HG03520 (cell line): ENCODE results near the gene MPZL3.

ENCODE experiments used
- ATAC-seq: cut with Tn5 transposase; IDR thresholded peaks from one replicate; pipeline ENCODE4 v1.9.1; 2021; ENCODE audit warnings: mild to moderate bottlenecking, moderate library complexity; ENCODE audit not compliant: unreplicated experiment

Gene MPZL3

GRCh38 chr11:118214210-118214914, 37.8 kb downstream of the MPZL3 start:
- ATAC-seq = no peak

- ATAC-seq = no peak
Observed at GRCh38 chr11:118213781-118214180, 38.4 kb downstream of the MPZL3 start.

- ATAC-seq = no peak
Observed at GRCh38 chr11:118213201-118213600, 39.0 kb downstream of the MPZL3 start.

GRCh38 chr11:118212781-118213191, 39.4 kb downstream of the MPZL3 start:
- no peak for ATAC-seq

- no peak for ATAC-seq
Observed at GRCh38 chr11:118212131-118212725, 39.9 kb downstream of the MPZL3 start.

GRCh38 chr11:118211006-118211405, 41.2 kb downstream of the MPZL3 start:
- no peak for ATAC-seq

GRCh38 chr11:118210323-118210722, 41.8 kb downstream of the MPZL3 start:
- no peak for ATAC-seq

- ATAC-seq = no peak
Observed at GRCh38 chr11:118209033-118209432, 43.1 kb downstream of the MPZL3 start.

- no peak for ATAC-seq
Observed at GRCh38 chr11:118207079-118207478, 45.1 kb downstream of the MPZL3 start.

- no peak for ATAC-seq
Observed at GRCh38 chr11:118206391-118207031, 45.7 kb downstream of the MPZL3 start.

- ATAC-seq = no peak
Observed at GRCh38 chr11:118205606-118206378, 46.4 kb downstream of the MPZL3 start.

GRCh38 chr11:118202599-118203422, 49.4 kb downstream of the MPZL3 start:
- ATAC-seq = no peak

- ATAC-seq = no peak
Observed at GRCh38 chr11:118201966-118202365, 50.2 kb downstream of the MPZL3 start.

- ATAC-seq = no peak
Observed at GRCh38 chr11:118200901-118201680, 51.1 kb downstream of the MPZL3 start.

- no peak for ATAC-seq
Observed at GRCh38 chr11:118200497-118200896, 51.7 kb downstream of the MPZL3 start.

- no peak for ATAC-seq
Observed at GRCh38 chr11:118199135-118199534, 53.0 kb downstream of the MPZL3 start.

- ATAC-seq = no peak
Observed at GRCh38 chr11:118198370-118198769, 53.8 kb downstream of the MPZL3 start.

- ATAC-seq = no peak
Observed at GRCh38 chr11:118194835-118195627, 57.1 kb downstream of the MPZL3 start.
